Measurements from ENCODE around the gene CREBL2.
"Not testable (repeated sequence)": the region's sequence is repeated elsewhere in the genome, so short reads cannot be mapped to it uniquely, and the experiment has no call there.

CREBL2 gene

GRCh38 chr12:12630850-12631249, 19.2 kb downstream of the CREBL2 start:
- Histone ChIP-seq H3K9me2 (ENCODE audit: low read depth, low read length) (no peaks in the 10 kb centered on the region), H3K79me2 (ENCODE audit: insufficient read depth, low read length) (no peaks in the 10 kb centered on the region)
- no peak for TF ChIP-seq EZH2 (IDR thresholded peaks at IDR 0.05; ENCODE audit: borderline replicate concordance, low read length)
- TF ChIP-seq CTCF (IDR thresholded peaks at IDR 0.05; ENCODE audit: low read length) = no peak

GRCh38 chr12:12635651-12636050, 24.0 kb downstream of the CREBL2 start:
- no peaks in the 10 kb centered on the region for H3K9me3 ChIP-seq (ENCODE audit: low read length)
- no peaks in the 10 kb centered on the region for H3F3A ChIP-seq (ENCODE audit: insufficient read depth, low read length)
- no peak overlapping the region for H3K9ac ChIP-seq (ENCODE audit: low read length)
- no peaks in the 10 kb centered on the region for H3K4me1 ChIP-seq (ENCODE audit: insufficient read depth, low read length, severe bottlenecking)
- no peaks in the 10 kb centered on the region for H3K79me2 ChIP-seq (ENCODE audit: insufficient read depth, low read length)
- H3K4me2 ChIP-seq (ENCODE audit: low read length) = no peak overlapping the region
- H4K20me1 ChIP-seq (ENCODE audit: insufficient read depth, low read length) = no peaks in the 10 kb centered on the region
- H2AFZ ChIP-seq (ENCODE audit: low read length) = no peak overlapping the region
- TF ChIP-seq CTCF (IDR thresholded peaks at IDR 0.05; ENCODE audit: low read length) = no peak
- no peak for TF ChIP-seq EZH2 (IDR thresholded peaks at IDR 0.05; ENCODE audit: borderline replicate concordance, low read length)
- no peaks in the 10 kb centered on the region for H3K9me2 ChIP-seq (ENCODE audit: low read depth, low read length)
- no peak overlapping the region for H3K4me3 ChIP-seq (ENCODE audit: low read depth, low read length, poor library complexity, severe bottlenecking)
- H3K27me3 ChIP-seq (ENCODE audit: insufficient read depth, low read length) = no peaks in the 10 kb centered on the region
- H3K36me3 ChIP-seq (ENCODE audit: insufficient read depth, low read length) = no peaks in the 10 kb centered on the region; the same call in 1 of the 2 replicates
- no peak overlapping the region for H3K27ac ChIP-seq (ENCODE audit: low read depth, low read length, poor library complexity, severe bottlenecking)

More at GRCh38 chr12:12630850-12631249, 19.2 kb downstream of the CREBL2 start:
- no peaks in the 10 kb centered on the region for H3K4me1 ChIP-seq (ENCODE audit: insufficient read depth, low read length, severe bottlenecking)
- H3K4me3 ChIP-seq (ENCODE audit: low read depth, low read length, poor library complexity, severe bottlenecking) = no peak overlapping the region
- no peaks in the 10 kb centered on the region for H3F3A ChIP-seq (ENCODE audit: insufficient read depth, low read length)
- H3K27ac ChIP-seq (ENCODE audit: low read depth, low read length, poor library complexity, severe bottlenecking) = no peak overlapping the region
- H3K4me2 ChIP-seq (ENCODE audit: low read length) = no peak overlapping the region
- no peaks in the 10 kb centered on the region for H4K20me1 ChIP-seq (ENCODE audit: insufficient read depth, low read length)
- no peak overlapping the region for H2AFZ ChIP-seq (ENCODE audit: low read length)
- no peaks in the 10 kb centered on the region for H3K9me3 ChIP-seq (ENCODE audit: low read length)
- no peaks in the 10 kb centered on the region for H3K27me3 ChIP-seq (ENCODE audit: insufficient read depth, low read length)
- H3K9ac ChIP-seq (ENCODE audit: low read length) = no peak overlapping the region
- no peaks in the 10 kb centered on the region for H3K36me3 ChIP-seq (ENCODE audit: insufficient read depth, low read length)

GRCh38 chr12:12636641-12637040, 25.0 kb downstream of the CREBL2 start:
- H3K9me3 ChIP-seq (ENCODE audit: low read length) = no peaks in the 10 kb centered on the region
- no peaks in the 10 kb centered on the region; the same call in 1 of the 2 replicates for H3K36me3 ChIP-seq (ENCODE audit: insufficient read depth, low read length)
- no peak overlapping the region for H3K9ac ChIP-seq (ENCODE audit: low read length)
- H3K4me3 ChIP-seq (ENCODE audit: low read depth, low read length, poor library complexity, severe bottlenecking) = no peak overlapping the region
- no peaks in the 10 kb centered on the region for H3K27me3 ChIP-seq (ENCODE audit: insufficient read depth, low read length)
- no peak overlapping the region for H3K4me2 ChIP-seq (ENCODE audit: low read length)
- no peaks in the 10 kb centered on the region for H3K4me1 ChIP-seq (ENCODE audit: insufficient read depth, low read length, severe bottlenecking)
- H4K20me1 ChIP-seq (ENCODE audit: insufficient read depth, low read length) = no peaks in the 10 kb centered on the region
- no peaks in the 10 kb centered on the region for H3F3A ChIP-seq (ENCODE audit: insufficient read depth, low read length)
- no peak overlapping the region for H3K27ac ChIP-seq (ENCODE audit: low read depth, low read length, poor library complexity, severe bottlenecking)
- H2AFZ ChIP-seq (ENCODE audit: low read length) = no peak overlapping the region
- TF ChIP-seq CTCF (IDR thresholded peaks at IDR 0.05; ENCODE audit: low read length) (no peak), EZH2 (IDR thresholded peaks at IDR 0.05; ENCODE audit: borderline replicate concordance, low read length) (no peak)
- no peaks in the 10 kb centered on the region for H3K9me2 ChIP-seq (ENCODE audit: low read depth, low read length)
- H3K79me2 ChIP-seq (ENCODE audit: insufficient read depth, low read length) = no peaks in the 10 kb centered on the region

- H3K9me3 ChIP-seq (ENCODE audit: low read length); H4K20me1 ChIP-seq (ENCODE audit: insufficient read depth, low read length); H3K9ac ChIP-seq (ENCODE audit: low read length); H3F3A ChIP-seq (ENCODE audit: insufficient read depth, low read length); H3K4me2 ChIP-seq (ENCODE audit: low read length); H3K27ac ChIP-seq (ENCODE audit: low read depth, low read length, poor library complexity, severe bottlenecking); H3K27me3 ChIP-seq (ENCODE audit: insufficient read depth, low read length); H3K79me2 ChIP-seq (ENCODE audit: insufficient read depth, low read length); H3K4me1 ChIP-seq (ENCODE audit: insufficient read depth, low read length, severe bottlenecking); H3K36me3 ChIP-seq (ENCODE audit: insufficient read depth, low read length); H3K9me2 ChIP-seq (ENCODE audit: low read depth, low read length); H3K4me3 ChIP-seq (ENCODE audit: low read depth, low read length, poor library complexity, severe bottlenecking); H2AFZ ChIP-seq (ENCODE audit: low read length): not testable (repeated sequence)
Measured at GRCh38 chr12:12639995-12640394, 28.3 kb downstream of the CREBL2 start.

Measured in OCI-LY1 (cell line).